Endothelial cell of umbilical vein (primary cell): Measurements from ENCODE around the gene USH1C. TPM values are rescaled to one million over a fixed set of nuclear protein-coding genes. Genes with fewer than 3 reads are reported as not detected.

Experiments used
- BruUV-seq: library from RNA; stranded (reverse); fragments of 400-500 nt; replicated peaks from 2 replicates; lab custom pipeline; 2021; lab: Mats Ljungman, UMichigan
- CTCF ChIA-PET: fragments of 300-600, 350-600 bp; sonication (Branson Sonifier 250); formaldehyde crosslinking; loops from one replicate; lab custom pipeline; 2021; ENCODE audit warnings: antibody characterized with exemption, inconsistent platforms; lab: Charles Lee
- POLR2A ChIA-PET: fragments of 300-600, 350-600 bp; sonication (Branson Sonifier 250); formaldehyde crosslinking; loops from one replicate; lab custom pipeline; 2021; ENCODE audit warnings: antibody characterized with exemption, inconsistent platforms; lab: Charles Lee
- DNase-seq: peaks from one replicate; pipeline ENCODE4 v3.0.0-alpha.2; 2011; ENCODE audit warnings: low read depth, low spot score
- FAIRE-seq: peaks from 2 replicates; lab custom pipeline; 2011; peaks lifted over from hg19 to GRCh38; lab: Jason Lieb, UNC
- H2AFZ ChIP-seq: 2 replicates; pipeline ENCODE4 v1.6.0; 2012; ENCODE audit warnings: low read depth, low read length, control low read depth, inconsistent platforms
- H3K27ac ChIP-seq: 2 replicates; pipeline ENCODE4 v1.5.1; 2011; ENCODE audit warnings: low read depth, mild to moderate bottlenecking, control low read depth, low read length, moderate library complexity; ENCODE audit not compliant: insufficient read depth
- H3K27me3 ChIP-seq, 2 experiments: 2 replicates each; pipeline versions ENCODE4 v1.6.0 to v1.6.1; 2011; ENCODE audit warnings: low read length in 2 of 2, mixed read lengths in 1 of 2; ENCODE audit not compliant: control insufficient read depth in 2 of 2, insufficient read depth in 2 of 2
- H3K36me3 ChIP-seq, 2 experiments: 2 replicates in 1 of 2; 3 replicates in 1 of 2; pipeline ENCODE4 v1.5.1; 2011; ENCODE audit warnings: low read length in 2 of 2, mild to moderate bottlenecking in 1 of 2, moderate library complexity in 1 of 2; ENCODE audit not compliant: control insufficient read depth in 2 of 2, insufficient read depth in 2 of 2; ENCODE audit errors: extremely low read depth in 1 of 2
- H3K4me1 ChIP-seq: 3 replicates; pipeline ENCODE4 v1.5.1; 2011; ENCODE audit warnings: mild to moderate bottlenecking, low read length; ENCODE audit not compliant: control insufficient read depth, insufficient read depth; ENCODE audit errors: extremely low read depth
- H3K4me2 ChIP-seq: 2 replicates; pipeline ENCODE4 v1.6.1; 2011; ENCODE audit warnings: low read length, control low read depth, mixed read lengths; ENCODE audit not compliant: insufficient read depth
- H3K4me3 ChIP-seq, 3 experiments: fragments of 200-600 bp in 1 of 3; sonication (generic), shearing (Covaris generic) in 1 of 3; replicated peaks in 1 of 3; 2 replicates each; pipeline ENCODE4 v1.5.1; 2011 to 2016; ENCODE audit warnings: control low read depth in 3 of 3, low read length in 3 of 3, mild to moderate bottlenecking in 2 of 3, inconsistent platforms in 1 of 3, low read depth in 1 of 3, moderate library complexity in 1 of 3; ENCODE audit not compliant: insufficient read depth in 1 of 3
- H3K79me2 ChIP-seq: 2 replicates; pipeline ENCODE4 v1.6.0; 2012; ENCODE audit warnings: low read length, inconsistent platforms; ENCODE audit not compliant: control insufficient read depth, insufficient read depth
- H3K9ac ChIP-seq: replicated peaks from 2 replicates; pipeline ENCODE3; 2011; ENCODE audit warnings: low read length, control low read depth; ENCODE audit not compliant: insufficient read depth; ENCODE audit errors: extremely low read depth
- H3K9me1 ChIP-seq: replicated peaks from 3 replicates; pipeline ENCODE4 v1.6.0; 2011; ENCODE audit warnings: mild to moderate bottlenecking, low read length; ENCODE audit not compliant: control insufficient read depth, insufficient read depth; ENCODE audit errors: extremely low read depth
- H3K9me3 ChIP-seq: replicated peaks from 2 replicates; pipeline ENCODE4 v1.5.1; 2012; ENCODE audit warnings: low read length, inconsistent platforms; ENCODE audit not compliant: control insufficient read depth, insufficient read depth
- H4K20me1 ChIP-seq: replicated peaks from 2 replicates; pipeline ENCODE3; 2011; ENCODE audit warnings: mild to moderate bottlenecking, low read length; ENCODE audit not compliant: control insufficient read depth, insufficient read depth; ENCODE audit errors: extremely low read depth
- EZH2 ChIP-seq: IDR thresholded peaks from 2 replicates; pipeline ENCODE4 v1.6.1; 2012; ENCODE audit warnings: borderline replicate concordance, low read depth, mild to moderate bottlenecking, moderate library complexity, low read length, inconsistent platforms; ENCODE audit not compliant: severe bottlenecking
- GATA2 ChIP-seq: IDR thresholded peaks from 2 replicates; pipeline ENCODE4 v1.7.0; 2011; ENCODE audit warnings: low read depth, mild to moderate bottlenecking, moderate library complexity, mixed read lengths, low read length; ENCODE audit not compliant: insufficient read length, insufficient read depth
- JUN ChIP-seq: IDR thresholded peaks from 2 replicates; pipeline ENCODE4 v1.6.1; 2011; ENCODE audit warnings: borderline replicate concordance, low read depth; ENCODE audit not compliant: insufficient read length, insufficient read depth
- MYC ChIP-seq: IDR thresholded peaks from one replicate; pipeline ENCODE4 v1.6.1; 2011; ENCODE audit warnings: mild to moderate bottlenecking, low read depth, low read length
- POLR2A ChIP-seq: IDR thresholded peaks from 2 replicates; pipeline ENCODE4 v1.6.1; 2012; ENCODE audit warnings: low read depth, mild to moderate bottlenecking, control low read depth, low read length
- dilution Hi-C: fragments of 300-500 bp; cut with MboI; formaldehyde crosslinking; loops from one replicate; pipeline ENCODE4 v1.15.0; 2019; ENCODE audit warnings: low sequenced_read_pairs; ENCODE audit not compliant: extremely low pct_ligation_motif_present
- intact Hi-C: fragments of 100-400 bp; cut with micrococcal nuclease; formaldehyde crosslinking; loops from one replicate; pipeline ENCODE4 v1.10.0; 2022
- polyA plus RNA-seq, 4 experiments: library from polyadenylated mRNA; depleted of rRNA in 3 of 4; stranded (reverse) in 3 of 4; unstranded in 1 of 4; fragments of >200 nt; gene quantifications; 2 replicates each; pipeline versions ENCODE4 v1.2.1 to v1.2.3, GENCODE V29; 2011 to 2012; ENCODE audit warnings: missing spikeins in 1 of 4
- total RNA-seq: library from RNA; stranded (reverse); gene quantifications from 2 replicates; pipeline ENCODE4 v1.2.3, GENCODE V29; 2021
- TF ChIP-seq, protein P1 (sequence below), 2 donors: IDR thresholded peaks; 1 replicate in 1 of 2; 2 replicates in 1 of 2; pipeline ENCODE4 v1.5.1; 2011; ENCODE audit warnings: low read length in 2 of 2, mild to moderate bottlenecking in 2 of 2, moderate library complexity in 2 of 2, control low read depth in 1 of 2, inconsistent platforms in 1 of 2, low read depth in 1 of 2; ENCODE audit not compliant: insufficient read depth in 1 of 2; ENCODE audit errors: extremely low read depth in 1 of 2

The USH1C gene
- total and polyA plus RNA-seq, 2 donors (not counting 3 experiments of a cell fraction or from before 2014, with no cell fraction given): not detected

- H2AFZ ChIP-seq: no peak overlapping the region
- dilution Hi-C loops: no loop called here
- DNase-seq (no peak), FAIRE-seq (no peak)
- no peaks in the 10 kb centered on the region for H3K9me1 ChIP-seq
- no peaks in the 10 kb centered on the region for H3K79me2 ChIP-seq
- peaks cover 0 to 2% of the 10 kb centered on the region in 2 experiments for H3K27me3 ChIP-seq
- H4K20me1 ChIP-seq: no peaks in the 10 kb centered on the region
- H3K36me3 ChIP-seq: no peaks in the 10 kb centered on the region
- no peak overlapping the region for H3K9ac ChIP-seq
- ChIA-PET CTCF (no interaction called here), POLR2A (no interaction called here)
- no peak overlapping the region for H3K4me3 ChIP-seq
- TF ChIP-seq MYC (no peak), POLR2A (no peak), GATA2 (no peak), JUN (no peak), EZH2 (no peak)
- TF ChIP-seq, protein P1, sequence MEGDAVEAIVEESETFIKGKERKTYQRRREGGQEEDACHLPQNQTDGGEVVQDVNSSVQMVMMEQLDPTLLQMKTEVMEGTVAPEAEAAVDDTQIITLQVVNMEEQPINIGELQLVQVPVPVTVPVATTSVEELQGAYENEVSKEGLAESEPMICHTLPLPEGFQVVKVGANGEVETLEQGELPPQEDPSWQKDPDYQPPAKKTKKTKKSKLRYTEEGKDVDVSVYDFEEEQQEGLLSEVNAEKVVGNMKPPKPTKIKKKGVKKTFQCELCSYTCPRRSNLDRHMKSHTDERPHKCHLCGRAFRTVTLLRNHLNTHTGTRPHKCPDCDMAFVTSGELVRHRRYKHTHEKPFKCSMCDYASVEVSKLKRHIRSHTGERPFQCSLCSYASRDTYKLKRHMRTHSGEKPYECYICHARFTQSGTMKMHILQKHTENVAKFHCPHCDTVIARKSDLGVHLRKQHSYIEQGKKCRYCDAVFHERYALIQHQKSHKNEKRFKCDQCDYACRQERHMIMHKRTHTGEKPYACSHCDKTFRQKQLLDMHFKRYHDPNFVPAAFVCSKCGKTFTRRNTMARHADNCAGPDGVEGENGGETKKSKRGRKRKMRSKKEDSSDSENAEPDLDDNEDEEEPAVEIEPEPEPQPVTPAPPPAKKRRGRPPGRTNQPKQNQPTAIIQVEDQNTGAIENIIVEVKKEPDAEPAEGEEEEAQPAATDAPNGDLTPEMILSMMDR (IDR thresholded peaks at IDR 0.05; ENCODE audit: extremely low read depth in 1 of 2, insufficient read depth in 1 of 2, low read depth in 1 of 2, low read length in 2 of 2): no peak
- H3K4me1 ChIP-seq: no peaks in the 10 kb centered on the region
- BruUV-seq: no TSS peak
- no peak overlapping the region for H3K4me2 ChIP-seq
- no peaks in the 10 kb centered on the region for H3K9me3 ChIP-seq
- no peak overlapping the region for H3K27ac ChIP-seq
- intact Hi-C loops: no loop called here
Measured at GRCh38 chr11:17445240-17445795, 98.9 kb downstream of the USH1C start.
